Heart right ventricle (tissue), 16 donors: ENCODE measurements around the gene PARD3. TPM values are rescaled to one million over a fixed set of nuclear protein-coding genes. Genes with fewer than 3 reads are reported as not detected.

Source experiments
- ATAC-seq, 8 donors: fragments of 200-7000 bp; cut with Tn5 transposase; one replicate each; pipeline ENCODE4 v1.9.1; 2020; ENCODE audit warnings: mild to moderate bottlenecking in 8 of 8, moderate library complexity in 8 of 8, moderate number of reproducible peaks in 1 of 8
- DNase-seq, 2 donors: peaks; one replicate each; pipeline ENCODE4 v3.0.0-alpha.2; 2020
- H3K27ac ChIP-seq, 10 donors: fragments of 200-600 bp; sonication (generic) in 2 of 10; one replicate each; pipeline versions ENCODE4 v1.5.0 to v1.8.0; 2020 to 2022; ENCODE audit warnings: mild to moderate bottlenecking in 3 of 10
- H3K27me3 ChIP-seq, 7 donors: fragments of 200-600 bp; one replicate each; pipeline ENCODE4 v1.8.0; 2021 to 2022; ENCODE audit warnings: mild to moderate bottlenecking in 2 of 7
- H3K36me3 ChIP-seq, 9 donors: fragments of 200-600 bp; sonication (generic) in 1 of 9; one replicate each; pipeline versions ENCODE4 v1.5.0 to v1.8.0; 2020 to 2022; ENCODE audit warnings: mild to moderate bottlenecking in 2 of 9
- H3K4me1 ChIP-seq, 9 donors: fragments of 200-600 bp; sonication (generic) in 1 of 9; one replicate each; pipeline versions ENCODE4 v1.5.0 to v1.8.0; 2020 to 2022; ENCODE audit warnings: mild to moderate bottlenecking in 4 of 9
- H3K4me3 ChIP-seq, 10 donors: fragments of 200-600 bp; sonication (generic) in 2 of 10; one replicate each; pipeline versions ENCODE4 v1.5.0 to v1.8.0; 2020 to 2022; ENCODE audit warnings: mild to moderate bottlenecking in 7 of 10, moderate library complexity in 2 of 10
- H3K9me3 ChIP-seq, 11 donors: fragments of 200-600 bp in 10 of 11; sonication (generic) in 2 of 11; one replicate each; pipeline versions ENCODE4 v1.5.0 to v1.8.0; 2013 to 2022; ENCODE audit warnings: mild to moderate bottlenecking in 2 of 11, control low read depth in 1 of 11, moderate library complexity in 1 of 11
- WGBS, 2 donors: extraction: QIAGEN DNeasy Blood & Tissue Kit; methylation state at CpG; one replicate each; pipeline ENCODE4 v1.1.7; 2013; ENCODE audit warnings: inconsistent platforms in 1 of 2; 5-methylcytosine and 5-hydroxymethylcytosine counted together
- intact Hi-C, 10 donors: fragments of 100-400 bp; cut with DNase I; formaldehyde crosslinking; loops; one replicate each; pipeline versions ENCODE4 v1.11.1 to v1.14.2; 2022
- polyA plus RNA-seq, 2 donors: library from polyadenylated mRNA; stranded (reverse); fragments of 200-250 nt; gene quantifications; one replicate each; pipeline ENCODE4 v1.2.3, GENCODE V29; 2013
- total RNA-seq, 10 donors: library from RNA; stranded (reverse); fragmentation: NEBNext Ultra II Directional in 3 of 10; extraction: Animal tissue kit (Norgen Biotek cat#: 25700) in 3 of 10; gene quantifications; one replicate each; pipeline versions ENCODE4 v1.2.1 to v1.2.4, GENCODE V29; 2021 to 2023
- TF ChIP-seq, protein P1 (sequence below), 9 donors: fragments of 200-600 bp; sonication (generic) in 2 of 9; IDR thresholded peaks; one replicate each; pipeline versions ENCODE4 v1.5.0 to v1.8.0; 2021 to 2022; ENCODE audit warnings: antibody characterized with exemption in 9 of 9, mild to moderate bottlenecking in 5 of 9, moderate library complexity in 1 of 9
- donor health status: Arrhythmogenic right ventricular cardiomyopathy.
- donor health status: ischemic (EF 13 %, LVEDD 7.1; RV severe dilation, severe dysfunction).
- donor health status: healthy with polysubstance abuse.
- donor health status: DM: no; HTN: yes; CAD: no.
- donor health status: DM: no; HTN: no; CAD: no.
- donor health status: ischemic (EF 25% LVEDD 6.9; RV normal size, moderate dysfunction).
- donor health status: ischemic (EF 25% LVEDD 5.7; RV mildly dilated, moderate dysfunction).
- donor health status: healthy.
- donor health status: DM: yes; HTN: yes; CAD: no.
- donor health status: Ischemic cardiomyopathy.
- donor health status: ischemic (EF 35%, LVEDD 5.7; RV mildly dilated, moderate dysfunction).
- donor health status: nonischemic (EF 11% LVEDD 7.7; RV severe dilation, severe dysfunction).
- donor health status: DM: yes; HTN: yes; CAD: no.
- donor health status: PGD.
- donor health status: ischemic (EF 29% LVEDD 5.4; RV normal size, mild dysfunction).
- donor health status: nonischemic (EF 23%, LVEDD 6.1; RV moderate dilation, normal function).

The PARD3 gene
- total and polyA plus RNA-seq, 12 donors: 19.7 to 41.8 (median 34.2) TPM

DNA sequence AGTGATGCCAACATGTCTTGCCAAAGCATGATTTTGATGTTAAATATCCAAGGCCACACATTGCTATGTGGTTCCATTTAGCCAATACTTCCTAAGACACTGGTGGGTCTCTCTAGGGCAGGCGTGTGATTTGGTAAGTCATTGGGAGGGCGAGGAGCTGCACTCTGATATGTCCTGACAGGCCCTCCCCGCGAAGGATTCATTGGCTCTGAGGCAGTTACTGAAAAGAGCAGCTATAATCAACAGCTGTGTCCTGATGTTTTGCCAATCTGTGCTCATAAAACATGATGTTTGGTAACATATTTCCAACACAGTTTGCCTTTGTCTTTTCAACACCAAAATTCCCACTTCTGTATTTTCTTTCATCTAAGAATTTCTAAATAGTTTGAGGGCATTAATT, 646.7 kb downstream of the PARD3 start:
- TF ChIP-seq, protein P1, sequence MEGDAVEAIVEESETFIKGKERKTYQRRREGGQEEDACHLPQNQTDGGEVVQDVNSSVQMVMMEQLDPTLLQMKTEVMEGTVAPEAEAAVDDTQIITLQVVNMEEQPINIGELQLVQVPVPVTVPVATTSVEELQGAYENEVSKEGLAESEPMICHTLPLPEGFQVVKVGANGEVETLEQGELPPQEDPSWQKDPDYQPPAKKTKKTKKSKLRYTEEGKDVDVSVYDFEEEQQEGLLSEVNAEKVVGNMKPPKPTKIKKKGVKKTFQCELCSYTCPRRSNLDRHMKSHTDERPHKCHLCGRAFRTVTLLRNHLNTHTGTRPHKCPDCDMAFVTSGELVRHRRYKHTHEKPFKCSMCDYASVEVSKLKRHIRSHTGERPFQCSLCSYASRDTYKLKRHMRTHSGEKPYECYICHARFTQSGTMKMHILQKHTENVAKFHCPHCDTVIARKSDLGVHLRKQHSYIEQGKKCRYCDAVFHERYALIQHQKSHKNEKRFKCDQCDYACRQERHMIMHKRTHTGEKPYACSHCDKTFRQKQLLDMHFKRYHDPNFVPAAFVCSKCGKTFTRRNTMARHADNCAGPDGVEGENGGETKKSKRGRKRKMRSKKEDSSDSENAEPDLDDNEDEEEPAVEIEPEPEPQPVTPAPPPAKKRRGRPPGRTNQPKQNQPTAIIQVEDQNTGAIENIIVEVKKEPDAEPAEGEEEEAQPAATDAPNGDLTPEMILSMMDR (IDR thresholded peaks at IDR 0.05): no peak
- DNase-seq: no peak
- intact Hi-C loops: no loop called here
- no peak overlapping the region for H3K27ac ChIP-seq
- H3K9me3 ChIP-seq: no peaks in the 10 kb centered on the region
- no peak overlapping the region for H3K4me3 ChIP-seq
- peaks cover 0 to 7% (median 0%) of the 10 kb centered on the region in 9 donors for H3K4me1 ChIP-seq
- no peaks in the 10 kb centered on the region for H3K27me3 ChIP-seq
- WGBS, 2 donors: 73 to 79% methylated on average over 4 of the region's 4 CpGs
- ATAC-seq: peak in 1 of 8 donors; percentile 63
- no peaks in the 10 kb centered on the region for H3K36me3 ChIP-seq

DNA sequence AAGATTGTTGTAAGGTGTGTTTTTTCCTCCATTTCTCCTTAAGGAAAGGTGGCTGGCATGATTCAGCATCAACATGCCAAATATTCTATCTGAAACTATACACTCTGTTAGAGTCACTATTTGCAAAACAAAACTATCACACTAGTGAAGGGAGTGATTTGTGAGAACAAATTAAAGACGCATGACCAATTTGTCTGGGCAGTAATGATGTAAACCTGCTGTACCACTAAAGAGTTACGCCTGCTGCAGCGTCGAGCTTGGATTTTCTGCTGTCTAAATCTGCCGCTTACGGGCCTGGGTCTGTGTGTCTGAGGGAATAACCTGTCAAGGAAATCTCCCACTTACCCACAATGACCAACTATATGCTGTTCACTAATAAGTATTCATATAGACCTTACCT, 648.3 kb downstream of the PARD3 start:
- ATAC-seq (no peak), DNase-seq (no peak)
- Histone ChIP-seq H3K27me3 (no peaks in the 10 kb centered on the region), H3K4me1 (no peaks in the 10 kb centered on the region), H3K27ac (no peak overlapping the region), H3K36me3 (no peaks in the 10 kb centered on the region), H3K4me3 (no peak overlapping the region), H3K9me3 (peaks cover 0 to 8% (median 0%) of the 10 kb centered on the region in 11 donors)
- intact Hi-C loops: no loop called here
- 86 to 87% methylated on average over 6 of the region's 6 CpGs for WGBS, 2 donors
- TF ChIP-seq, protein P1 (IDR thresholded peaks at IDR 0.05): no peak

DNA sequence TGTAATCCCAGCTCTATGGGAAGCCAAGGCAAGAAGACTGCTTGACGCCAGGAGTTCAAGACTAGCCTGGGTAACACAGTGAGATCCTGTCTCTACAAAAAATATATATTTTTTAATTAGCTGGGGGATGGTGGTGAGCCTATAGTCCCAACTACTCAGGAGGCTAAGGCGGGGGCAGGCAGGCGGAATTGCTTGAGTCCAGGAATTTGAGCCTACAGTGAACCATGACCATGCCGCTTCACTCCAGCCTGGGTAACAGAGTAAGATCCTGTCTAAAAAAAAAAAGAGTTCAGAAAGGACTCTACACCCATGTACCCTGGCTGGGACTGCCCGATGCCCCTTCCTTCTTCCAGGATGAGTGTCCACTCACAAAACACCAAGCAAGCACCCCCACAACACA, 648.7 kb downstream of the PARD3 start:
- ATAC-seq: no peak
- 98 to 99% methylated on average over 5 of the region's 5 CpGs for WGBS, 2 donors
- Histone ChIP-seq H3K27me3 (no peaks in the 10 kb centered on the region), H3K4me1 (no peaks in the 10 kb centered on the region), H3K27ac (no peak overlapping the region), H3K9me3 (peaks cover 0 to 11% (median 0%) of the 10 kb centered on the region in 11 donors), H3K36me3 (no peaks in the 10 kb centered on the region), H3K4me3 (no peak overlapping the region)
- TF ChIP-seq, protein P1 (IDR thresholded peaks at IDR 0.05): no peak
- DNase-seq: no peak
- intact Hi-C loops: no loop called here

DNA sequence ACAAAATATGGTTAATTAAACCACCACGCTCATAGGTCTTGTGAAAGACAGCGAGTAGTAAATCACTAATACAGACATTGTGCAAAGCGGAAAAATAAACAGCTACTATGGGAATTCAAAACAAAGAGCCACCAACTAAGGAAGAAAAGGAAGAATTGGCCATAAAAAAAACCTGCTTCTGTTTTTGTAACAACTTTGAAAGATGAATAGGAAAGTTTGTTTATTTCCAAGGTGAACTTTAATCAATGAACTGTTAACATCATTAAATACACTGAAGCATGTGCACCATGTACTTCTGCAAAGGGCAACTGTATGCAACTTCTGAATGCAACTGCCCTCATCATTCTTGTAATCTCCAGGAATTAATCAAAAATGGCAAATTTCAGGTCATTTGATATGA, 651.1 kb downstream of the PARD3 start:
- Histone ChIP-seq H3K27ac (no peak overlapping the region), H3K27me3 (no peaks in the 10 kb centered on the region), H3K4me1 (no peaks in the 10 kb centered on the region), H3K4me3 (no peak overlapping the region), H3K9me3 (peaks cover 0 to 11% (median 0%) of the 10 kb centered on the region in 11 donors), H3K36me3 (no peaks in the 10 kb centered on the region)
- DNase-seq: no peak
- intact Hi-C loops: no loop called here
- 76 to 94% methylated on average over 3 of the region's 3 CpGs for WGBS, 2 donors
- TF ChIP-seq, protein P1 (IDR thresholded peaks at IDR 0.05): no peak
- ATAC-seq: no peak
